ENCODE results near the gene SCFD2. TPM values are rescaled to one million over a fixed set of nuclear protein-coding genes. Genes with fewer than 3 reads are reported as not detected.

The SCFD2 gene
- total and polyA plus RNA-seq, 2 of the 8 experiments (the other 6 are each of a cell fraction or from before 2014, with no cell fraction given): 6.2 to 10.2 TPM

DNA sequence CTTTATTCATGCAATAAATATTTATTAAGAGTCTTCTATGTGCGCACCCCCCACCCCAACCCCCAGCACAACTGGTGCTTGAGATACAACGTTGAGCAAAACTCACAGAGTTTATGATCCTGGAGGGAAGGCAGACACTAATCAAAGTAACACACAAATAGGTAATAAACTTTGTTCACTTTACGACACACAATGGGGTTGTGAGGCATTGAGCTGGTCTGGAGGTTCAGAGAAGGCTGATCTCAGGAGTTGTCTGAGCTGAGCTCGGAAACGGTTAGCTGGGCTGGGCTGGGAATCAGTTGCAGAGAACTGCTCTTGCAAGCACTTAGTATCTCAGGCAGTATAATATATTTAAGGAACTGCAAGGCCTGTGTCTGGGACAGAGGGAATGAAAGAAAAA is 238.5 kb downstream of the SCFD2 start:
- FAIRE-seq: no peak
- CTCF ChIA-PET (ENCODE audit: partially characterized antibody): no interaction called here

More for the DNA sequence above, 238.5 kb downstream of the SCFD2 start:
- Histone ChIP-seq H4K8ac (ENCODE audit: extremely low read depth, insufficient read depth, low read length) (no peak overlapping the region), H3K27me3 (replicated peaks in 1 of 4; ENCODE audit: control insufficient read depth in 3 of 4, extremely low read depth in 1 of 4, insufficient read depth in 3 of 4, low read length in 3 of 4) (peaks cover 0 to 1% (median 0%) of the 10 kb centered on the region in 4 experiments; a peak in 1 of 7 replicates), H3K79me2 (ENCODE audit: control insufficient read depth in 1 of 2, insufficient read depth in 2 of 2, low read length in 2 of 2) (no peaks in the 10 kb centered on the region), H3K4ac (replicated peaks; ENCODE audit: insufficient read length, low read depth, low read length) (no peak overlapping the region), H2BK120ac (replicated peaks; ENCODE audit: low read depth, low read length) (no peak overlapping the region), H3K27ac (ENCODE audit: low read depth, low read length) (no peak overlapping the region), H4K91ac (replicated peaks; ENCODE audit: insufficient read length, low read length) (no peak overlapping the region), H3K4me1 (replicated peaks in 1 of 4; ENCODE audit: control insufficient read depth in 3 of 4, insufficient read depth in 4 of 4, low read length in 3 of 4) (no peaks in the 10 kb centered on the region; a peak in 1 of 7 replicates), H4K5ac (ENCODE audit: insufficient read length, low read depth, low read length) (no peak overlapping the region), H3K4me3 (ENCODE audit: extremely low read depth in 1 of 4, insufficient read depth in 2 of 4, low read depth in 3 of 4, low read length in 4 of 4) (no peak overlapping the region), H3K79me1 (ENCODE audit: low read depth, low read length) (no peaks in the 10 kb centered on the region), H3K9ac (replicated peaks in 1 of 4; ENCODE audit: extremely low read depth in 1 of 4, low read depth in 3 of 4, low read length in 3 of 4) (no peak overlapping the region), H3K23me2 (ENCODE audit: low read depth, low read length) (no peaks in the 10 kb centered on the region), H3K56ac (replicated peaks; ENCODE audit: insufficient read length, low read depth, low read length) (no peak overlapping the region), H3K4me2 (ENCODE audit: insufficient read depth in 1 of 2, low read depth in 2 of 2, low read length in 2 of 2) (no peak overlapping the region), H3K9me3 (ENCODE audit: insufficient read depth in 2 of 2, low read depth in 1 of 2, low read length in 1 of 2) (no peaks in the 10 kb centered on the region), H2BK20ac (ENCODE audit: low read length) (no peak overlapping the region), H2BK12ac (ENCODE audit: low read depth, low read length) (no peak overlapping the region), H3K14ac (ENCODE audit: insufficient read length) (no peak overlapping the region), H4K20me1 (replicated peaks in 1 of 2; ENCODE audit: control insufficient read depth in 1 of 2, insufficient read depth in 2 of 2, low read length in 2 of 2) (no peaks in the 10 kb centered on the region), H3K36me3 (ENCODE audit: control insufficient read depth in 2 of 4, insufficient read depth in 4 of 4, low read length in 3 of 4) (no peaks in the 10 kb centered on the region), H2BK15ac (ENCODE audit: low read length) (no peak overlapping the region), H3K18ac (ENCODE audit: extremely low read depth, low read length) (no peak overlapping the region), H2AFZ (ENCODE audit: low read length) (no peak overlapping the region), H3K23ac (ENCODE audit: insufficient read length) (no peak overlapping the region), H2BK5ac (ENCODE audit: low read depth, low read length) (no peak overlapping the region), H2AK5ac (ENCODE audit: low read depth, low read length) (no peak overlapping the region)
- 84% methylated on average over 5 of the region's 5 CpGs; no CpG with 5 or more reads in 1 of the 2 experiments for WGBS, 2 experiments (ENCODE audit: extremely low coverage in 1 of 2, insufficient coverage in 1 of 2, insufficient read length in 1 of 2, insufficient replicate concordance in 2 of 2, low coverage in 1 of 2, low lambda C conversion rate in 2 of 2, missing lambda C conversion rate in 1 of 2)
- no peak for DNase-seq (ENCODE audit: low read depth in 1 of 2, low spot score in 2 of 2)
- TF ChIP-seq, protein P1, sequence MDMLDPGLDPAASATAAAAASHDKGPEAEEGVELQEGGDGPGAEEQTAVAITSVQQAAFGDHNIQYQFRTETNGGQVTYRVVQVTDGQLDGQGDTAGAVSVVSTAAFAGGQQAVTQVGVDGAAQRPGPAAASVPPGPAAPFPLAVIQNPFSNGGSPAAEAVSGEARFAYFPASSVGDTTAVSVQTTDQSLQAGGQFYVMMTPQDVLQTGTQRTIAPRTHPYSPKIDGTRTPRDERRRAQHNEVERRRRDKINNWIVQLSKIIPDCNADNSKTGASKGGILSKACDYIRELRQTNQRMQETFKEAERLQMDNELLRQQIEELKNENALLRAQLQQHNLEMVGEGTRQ (IDR thresholded peaks at IDR 0.05; ENCODE audit: low read length): no peak
- no peak for TF ChIP-seq PHF8 (conservative IDR thresholded peaks at IDR 0.05; ENCODE audit: low read depth, low read length)
- TF ChIP-seq SP1 (IDR thresholded peaks at IDR 0.05; ENCODE audit: low read depth, low read length): no peak
- TF ChIP-seq KDM4A (IDR thresholded peaks at IDR 0.05; ENCODE audit: low read depth, low read length, severe bottlenecking): no peak
- no peak for TF ChIP-seq RFX5 (IDR thresholded peaks at IDR 0.05; ENCODE audit: borderline replicate concordance, low read depth, low read length)
- TF ChIP-seq HDAC6 (IDR thresholded peaks at IDR 0.05; ENCODE audit: low read depth, low read length): no peak
- no peak for TF ChIP-seq CTBP2 (IDR thresholded peaks at IDR 0.05; ENCODE audit: borderline replicate concordance, insufficient read depth, insufficient read length, low read length)
- TF ChIP-seq BRCA1 (IDR thresholded peaks at IDR 0.05; ENCODE audit: low read depth, low read length): no peak
- no peak for TF ChIP-seq TBP (IDR thresholded peaks at IDR 0.05; ENCODE audit: low read depth, low read length)
- no peak for TF ChIP-seq NANOG (IDR thresholded peaks at IDR 0.05; ENCODE audit: insufficient read depth, low read depth, low read length, poor library complexity, severe bottlenecking)
- no peak for TF ChIP-seq BCL11A (IDR thresholded peaks at IDR 0.05; ENCODE audit: low read depth in 2 of 2, low read length in 2 of 2)
- TF ChIP-seq SIRT6 (IDR thresholded peaks at IDR 0.05; ENCODE audit: low read length): no peak
- POLR2A ChIA-PET (ENCODE audit: partially characterized antibody): no interaction called here

All from H1 (cell line).